GM12878 (cell line): ENCODE data around the gene NDUFA5.

ENCODE experiments used
- CBFB ChIP-seq: IDR thresholded peaks from 2 replicates; pipeline ENCODE4 v1.6.1; 2016; ENCODE audit warnings: antibody characterized with exemption, low read depth
- CTCF ChIP-seq, 3 experiments: IDR thresholded peaks in 2 of 3; conservative IDR thresholded peaks in 1 of 3; 2 replicates each; pipeline ENCODE4 v1.5.1; 2011; ENCODE audit warnings: low read depth in 3 of 3, low read length in 3 of 3, mild to moderate bottlenecking in 3 of 3, control low read depth in 2 of 3, moderate library complexity in 2 of 3, inconsistent platforms in 1 of 3, mixed read lengths in 1 of 3; ENCODE audit not compliant: control insufficient read depth in 2 of 3, insufficient read depth in 1 of 3; ENCODE audit errors: extremely low read depth in 1 of 3
- EGR1 ChIP-seq, 2 experiments: IDR thresholded peaks; 1 replicate in 1 of 2; 2 replicates in 1 of 2; pipeline ENCODE4 v1.6.1; 2011 to 2012; ENCODE audit warnings: low read depth in 2 of 2, low read length in 2 of 2, borderline replicate concordance in 1 of 2, mild to moderate bottlenecking in 1 of 2, moderate library complexity in 1 of 2
- MXI1 ChIP-seq: fragments of 150-350 bp; IDR thresholded peaks from 2 replicates; pipeline ENCODE4 v1.6.1; 2011; ENCODE audit warnings: low read depth, mild to moderate bottlenecking, inconsistent platforms, low read length, improper control_type of control experiment
- PAX8 ChIP-seq: fragments of 450-650 bp; IDR thresholded peaks from 2 replicates; pipeline ENCODE4 v1.6.1; 2017; ENCODE audit warnings: mild to moderate bottlenecking, moderate library complexity
- RELA ChIP-seq: fragments of 450-650 bp; IDR thresholded peaks from 2 replicates; pipeline ENCODE4 v1.8.0; 2014; ENCODE audit warnings: borderline replicate concordance; ENCODE audit not compliant: partially characterized antibody
- SRF ChIP-seq, 2 experiments: IDR thresholded peaks; 2 replicates each; pipeline ENCODE4 v1.6.1; 2011; ENCODE audit warnings: low read depth in 2 of 2, low read length in 2 of 2, mild to moderate bottlenecking in 1 of 2, moderate library complexity in 1 of 2
- TCF7 ChIP-seq: IDR thresholded peaks from 2 replicates; pipeline ENCODE4 v1.6.1; 2014; ENCODE audit warnings: antibody characterized with exemption, borderline replicate concordance
- YY1 ChIP-seq: IDR thresholded peaks from 2 replicates; pipeline ENCODE4 v1.6.1; 2011; ENCODE audit warnings: low read depth, mild to moderate bottlenecking, low read length

- TF ChIP-seq CTCF (IDR thresholded peaks at IDR 0.05 in 2 of 3, conservative IDR thresholded peaks at IDR 0.05 in 1 of 3; ENCODE audit: control insufficient read depth in 2 of 3, extremely low read depth in 1 of 3, insufficient read depth in 1 of 3, low read depth in 3 of 3, low read length in 3 of 3) (no peak), PAX8 (no peak), EGR1 (IDR thresholded peaks at IDR 0.05; ENCODE audit: borderline replicate concordance in 1 of 2, low read depth in 2 of 2, low read length in 2 of 2) (no peak), TCF7 (no peak), RELA (no peak), CBFB (no peak), SRF (IDR thresholded peaks at IDR 0.05; ENCODE audit: low read depth in 2 of 2, low read length in 2 of 2) (no peak), MXI1 (no peak), YY1 (no peak)
These were observed 15.7 kb upstream of the NDUFA5 start for GRCh38 chr7:123573341-123573740.
